Loucy (cell line): ENCODE measurements around the gene SOCS2.

ENCODE experiments used
- EZH2phosphoT487 ChIP-seq: fragments of 200-600 bp; IDR thresholded peaks from 2 replicates; pipeline ENCODE4 v1.6.1; 2018; ENCODE audit warnings: antibody characterized with exemption, mild to moderate bottlenecking, moderate library complexity, borderline replicate concordance
- TF ChIP-seq, protein P1 (sequence below): fragments of 200-600 bp; sonication (generic); conservative IDR thresholded peaks from 2 replicates; pipeline ENCODE4 v1.5.1; 2014; ENCODE audit warnings: mild to moderate bottlenecking, antibody characterized with exemption, low read length

DNA sequence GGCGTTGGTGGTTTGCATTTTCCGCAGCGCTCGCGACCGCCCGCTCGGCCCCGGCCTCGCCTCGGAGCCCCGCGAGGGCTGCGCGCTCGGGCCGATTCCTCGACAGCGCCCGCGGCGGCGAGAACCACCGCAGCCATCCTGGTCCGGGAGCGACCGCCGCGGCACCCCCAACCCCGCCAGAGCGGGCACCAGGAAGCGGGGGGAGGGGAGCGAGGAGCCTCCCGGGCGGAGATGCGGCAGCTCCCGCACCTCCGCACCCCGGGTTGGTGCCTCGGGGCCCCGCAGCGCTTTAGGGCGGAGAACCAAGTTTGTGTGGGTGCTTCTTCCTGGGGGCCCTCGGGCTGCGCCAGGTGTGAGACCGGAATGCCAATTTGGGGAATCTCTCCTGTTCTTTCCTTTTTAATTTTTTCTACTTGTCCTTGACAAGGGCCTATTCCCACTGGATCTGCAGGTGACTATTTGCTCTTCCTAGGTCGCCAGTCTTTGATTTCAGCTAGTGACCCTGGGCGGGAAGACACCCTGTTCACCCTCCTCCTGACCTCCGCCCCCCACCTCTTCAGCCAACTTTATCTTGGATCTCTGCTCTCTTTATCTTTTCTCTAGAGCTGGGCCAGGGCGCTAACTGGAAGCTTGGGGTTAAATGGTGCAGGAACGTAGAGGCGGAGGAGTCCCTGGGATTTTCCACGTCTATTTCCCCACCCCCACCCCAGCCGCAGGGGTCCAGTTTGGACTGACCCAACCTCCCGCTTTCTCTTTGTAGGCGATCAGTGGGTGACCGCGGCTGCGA lies at the start of gene SOCS2:
- TF ChIP-seq, protein P1, sequence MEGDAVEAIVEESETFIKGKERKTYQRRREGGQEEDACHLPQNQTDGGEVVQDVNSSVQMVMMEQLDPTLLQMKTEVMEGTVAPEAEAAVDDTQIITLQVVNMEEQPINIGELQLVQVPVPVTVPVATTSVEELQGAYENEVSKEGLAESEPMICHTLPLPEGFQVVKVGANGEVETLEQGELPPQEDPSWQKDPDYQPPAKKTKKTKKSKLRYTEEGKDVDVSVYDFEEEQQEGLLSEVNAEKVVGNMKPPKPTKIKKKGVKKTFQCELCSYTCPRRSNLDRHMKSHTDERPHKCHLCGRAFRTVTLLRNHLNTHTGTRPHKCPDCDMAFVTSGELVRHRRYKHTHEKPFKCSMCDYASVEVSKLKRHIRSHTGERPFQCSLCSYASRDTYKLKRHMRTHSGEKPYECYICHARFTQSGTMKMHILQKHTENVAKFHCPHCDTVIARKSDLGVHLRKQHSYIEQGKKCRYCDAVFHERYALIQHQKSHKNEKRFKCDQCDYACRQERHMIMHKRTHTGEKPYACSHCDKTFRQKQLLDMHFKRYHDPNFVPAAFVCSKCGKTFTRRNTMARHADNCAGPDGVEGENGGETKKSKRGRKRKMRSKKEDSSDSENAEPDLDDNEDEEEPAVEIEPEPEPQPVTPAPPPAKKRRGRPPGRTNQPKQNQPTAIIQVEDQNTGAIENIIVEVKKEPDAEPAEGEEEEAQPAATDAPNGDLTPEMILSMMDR: no peak
- TF ChIP-seq EZH2phosphoT487: no peak
